Measurements from ENCODE around the gene EXOC4.

- TF ChIP-seq CTCF (IDR thresholded peaks at IDR 0.05): no peak
- TF ChIP-seq POLR2A (IDR thresholded peaks at IDR 0.05): no peak
Measured at GRCh38 chr7:133861876-133862275, 609.0 kb downstream of the EXOC4 start.

Measured in lower leg skin (tissue), 3 donors.